CD4-positive, alpha-beta T cell treated with Interleukin-1 beta for 1 hour (primary cell): ENCODE measurements around the gene LGALS7B.
A peak's percentile ranks its signal among the peaks of the same experiment; 100 is the strongest.
"Not testable (repeated sequence)": the region's sequence is repeated elsewhere in the genome, so short reads cannot be mapped to it uniquely, and the experiment has no call there.

Experiments used
- DNase-seq, 2 donors: peaks; one replicate each; pipeline ENCODE4 v3.0.0-alpha.2; 2020 to 2022

Gene LGALS7B

GRCh38 chr19:38788478-38789243 is at the start of gene LGALS7B:
LGALS7B (plus strand) TSS chr19:38789200; CDS start chr19:38789227, 27 bp downstream.
- no peak for DNase-seq

GRCh38 chr19:38739440-38740256 is 49.4 kb upstream of the LGALS7B start:
- DNase-seq = peak in 1 of 2 donors; percentile 24

GRCh38 chr19:38740257-38740592 is 48.8 kb upstream of the LGALS7B start:
- no peak for DNase-seq

- DNase-seq = no peak
Measured at GRCh38 chr19:38740932-38741331, 48.1 kb upstream of the LGALS7B start.

GRCh38 chr19:38741670-38742069 is 47.3 kb upstream of the LGALS7B start:
- no peak for DNase-seq

- no peak for DNase-seq
Measured at GRCh38 chr19:38742296-38742695, 46.7 kb upstream of the LGALS7B start.

- no peak for DNase-seq
Measured at GRCh38 chr19:38742906-38743305, 46.1 kb upstream of the LGALS7B start.

- DNase-seq = no peak
Measured at GRCh38 chr19:38743394-38744297, 45.4 kb upstream of the LGALS7B start.

GRCh38 chr19:38744298-38744681 is 44.7 kb upstream of the LGALS7B start, which contains the start of gene CAPN12:
CAPN12 (minus strand) TSS chr19:38744474; CDS start chr19:38744165, 309 bp downstream.
- DNase-seq = no peak

- DNase-seq = no peak
Measured at GRCh38 chr19:38744874-38745273, 44.1 kb upstream of the LGALS7B start.

- DNase-seq = no peak
Measured at GRCh38 chr19:38745316-38745715, 43.7 kb upstream of the LGALS7B start.

GRCh38 chr19:38753783-38754182 is 35.2 kb upstream of the LGALS7B start:
- not testable (repeated sequence) for DNase-seq

- DNase-seq = not testable (repeated sequence)
Measured at GRCh38 chr19:38754196-38754595, 34.8 kb upstream of the LGALS7B start.

- DNase-seq = no peak
Measured at GRCh38 chr19:38759590-38760003, 29.4 kb upstream of the LGALS7B start.

GRCh38 chr19:38760805-38761517 is 28.0 kb upstream of the LGALS7B start:
- not testable (repeated sequence) for DNase-seq

GRCh38 chr19:38761884-38762389 is 27.1 kb upstream of the LGALS7B start:
- DNase-seq = not testable (repeated sequence)

GRCh38 chr19:38763795-38764220 is 25.2 kb upstream of the LGALS7B start:
- no peak for DNase-seq

GRCh38 chr19:38765214-38765613 is 23.8 kb upstream of the LGALS7B start:
- no peak for DNase-seq

- DNase-seq = no peak
Measured at GRCh38 chr19:38766276-38767047, 22.5 kb upstream of the LGALS7B start.

- peak; percentile 90 to 91 for DNase-seq
Measured at GRCh38 chr19:38769635-38770211, 19.3 kb upstream of the LGALS7B start.
